ENCODE measurements around the gene CX3CL1. TPM values are rescaled to one million over a fixed set of nuclear protein-coding genes. Genes with fewer than 3 reads are reported as not detected.
A peak's percentile ranks its signal among the peaks of the same experiment; 100 is the strongest.

The CX3CL1 gene
- total RNA-seq, 1 donor from 2014 or later: not detected

DNA sequence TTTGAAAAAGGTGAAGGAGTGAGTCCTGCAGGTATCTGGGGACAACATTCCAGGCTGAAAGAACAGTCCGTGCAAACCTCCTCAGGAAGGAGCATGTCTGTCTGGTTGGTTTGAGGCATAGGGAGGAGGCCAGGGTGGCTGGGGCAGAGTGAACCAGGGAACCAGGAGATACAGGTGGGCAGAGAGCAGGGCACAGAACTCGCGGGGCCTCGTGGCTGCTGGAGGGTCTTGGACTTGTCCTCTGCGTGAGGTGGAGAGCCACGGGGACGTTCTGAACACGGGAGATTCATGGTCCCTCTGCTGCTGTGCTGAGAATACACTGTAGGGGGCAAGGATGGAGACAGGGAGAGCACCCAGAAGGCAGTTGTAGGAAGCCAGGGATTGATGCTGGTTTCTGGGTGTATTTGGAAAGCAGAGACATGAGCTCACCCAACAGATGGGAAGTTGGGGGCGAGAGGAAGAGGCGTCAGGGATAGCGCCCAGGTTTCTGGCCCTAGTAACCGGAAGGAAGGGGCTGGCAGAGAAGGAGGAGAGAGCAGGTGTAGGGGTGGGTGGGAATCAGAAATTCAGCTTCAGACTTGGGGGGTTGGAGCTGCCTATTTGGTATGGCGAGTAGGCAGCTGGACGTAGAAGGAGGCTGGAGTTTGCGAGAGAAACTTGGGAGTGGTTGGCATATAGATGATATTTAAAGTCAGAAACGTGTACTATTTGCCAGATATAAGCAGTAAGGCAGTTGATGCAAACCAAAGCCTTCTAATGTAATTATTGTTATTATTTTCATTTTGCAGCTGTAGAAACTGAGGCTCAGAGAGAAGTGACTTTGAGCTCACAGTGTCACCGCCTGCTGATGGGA, 31.9 kb downstream of the CX3CL1 start, which contains the start of gene CCL17:
TSS of gene CCL17 (plus strand) at position 803 of the 853 bp plus-strand sequence. CDS start 9,166 bp downstream, outside the sequence.
- DNase-seq (ENCODE audit: low read depth): no peak

DNA sequence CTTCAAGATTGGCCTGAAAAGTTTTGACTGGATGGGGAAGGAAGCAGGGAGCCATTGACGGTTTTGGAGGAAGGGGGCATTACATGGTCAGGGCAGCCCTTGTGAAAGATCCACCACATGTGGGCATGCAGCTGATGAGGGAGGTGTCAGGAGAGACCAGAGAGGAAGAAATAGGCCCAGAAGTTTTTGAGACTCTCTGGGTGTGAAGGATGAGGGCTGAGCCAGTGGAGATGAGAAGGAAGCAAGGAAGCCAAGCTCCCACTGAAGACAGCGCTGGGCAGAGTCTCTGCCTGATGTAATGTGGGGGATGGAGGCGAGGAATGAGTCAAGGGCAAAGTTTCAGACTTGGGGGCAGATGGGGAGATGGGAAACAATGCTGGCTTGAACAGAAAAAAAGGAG, 32.8 kb downstream of the CX3CL1 start:
- DNase-seq (ENCODE audit: low read depth): no peak

DNA sequence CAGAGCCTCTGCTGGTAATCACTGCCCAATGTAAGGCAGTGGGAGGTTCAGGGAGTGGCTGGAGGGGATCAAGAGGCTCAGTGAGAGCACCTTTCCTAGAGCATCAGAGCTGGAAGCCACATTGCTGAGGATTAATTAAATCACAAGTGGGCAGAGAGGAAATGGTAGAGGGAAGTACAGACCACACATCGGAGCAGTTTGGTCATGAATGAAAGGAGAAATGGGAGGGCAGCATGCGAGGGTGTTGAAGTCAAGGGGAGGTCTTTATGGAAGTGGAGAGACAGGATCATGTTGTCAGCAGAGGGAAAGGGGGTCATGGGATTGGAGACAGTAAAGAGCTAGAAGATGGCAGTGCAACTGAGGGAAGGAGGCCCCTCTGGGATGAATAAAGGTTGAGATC, 34.6 kb downstream of the CX3CL1 start:
- no peak for DNase-seq (ENCODE audit: low read depth)

DNA sequence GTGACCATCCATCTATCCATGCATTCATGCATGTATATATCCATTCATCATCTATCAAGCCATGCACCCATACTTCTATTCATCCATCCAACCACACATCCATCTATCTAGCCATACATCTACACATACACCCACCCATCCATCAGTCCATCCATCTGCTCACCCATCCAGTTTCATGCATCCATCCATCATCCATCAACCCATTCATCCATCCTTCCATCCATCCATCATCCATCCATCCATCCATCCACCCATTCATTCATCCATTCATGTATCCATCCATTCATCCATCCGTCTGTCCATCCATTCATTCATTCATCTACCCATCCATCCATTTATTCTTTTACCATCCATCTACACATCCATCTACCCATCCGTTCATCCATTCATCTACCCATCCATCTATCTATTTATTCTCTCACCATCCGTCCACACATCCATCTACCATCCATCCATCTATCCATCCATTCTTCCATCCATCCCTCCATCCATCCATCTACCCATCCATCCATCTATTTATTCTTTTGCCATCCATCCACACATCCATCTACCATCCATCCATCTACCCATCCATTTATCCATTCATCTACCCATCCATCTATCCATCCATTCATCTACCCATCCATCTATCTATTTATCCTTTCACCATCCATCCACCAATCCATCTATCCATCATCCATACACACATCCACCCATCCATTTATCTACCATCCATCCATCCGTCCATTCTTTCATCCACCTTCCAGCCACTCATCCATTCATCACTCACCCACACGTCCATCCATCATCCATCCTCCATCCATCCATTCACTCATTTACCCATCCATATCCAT, 35.4 kb downstream of the CX3CL1 start:
- no peak for DNase-seq (ENCODE audit: low read depth)

DNA sequence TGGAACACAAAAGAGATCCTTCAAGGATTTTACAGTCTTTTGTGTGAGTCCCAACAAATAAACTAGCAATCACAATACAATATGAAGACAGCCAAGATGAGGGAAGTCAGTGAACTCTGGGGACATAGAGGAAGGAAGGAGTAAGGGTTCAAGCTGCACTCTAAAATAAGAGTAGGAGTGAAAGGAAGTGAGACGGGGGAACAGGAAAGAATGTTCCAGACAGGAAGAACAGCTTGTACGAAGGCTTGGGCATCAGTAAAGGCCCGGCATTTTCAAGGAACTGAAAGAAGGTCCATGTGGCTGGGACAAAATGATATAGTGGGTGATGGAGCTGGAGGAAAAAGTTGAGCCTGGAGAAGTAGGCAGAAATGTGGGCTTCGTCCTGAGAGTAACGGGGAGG, 36.8 kb downstream of the CX3CL1 start:
- no peak for DNase-seq (ENCODE audit: low read depth)

DNA sequence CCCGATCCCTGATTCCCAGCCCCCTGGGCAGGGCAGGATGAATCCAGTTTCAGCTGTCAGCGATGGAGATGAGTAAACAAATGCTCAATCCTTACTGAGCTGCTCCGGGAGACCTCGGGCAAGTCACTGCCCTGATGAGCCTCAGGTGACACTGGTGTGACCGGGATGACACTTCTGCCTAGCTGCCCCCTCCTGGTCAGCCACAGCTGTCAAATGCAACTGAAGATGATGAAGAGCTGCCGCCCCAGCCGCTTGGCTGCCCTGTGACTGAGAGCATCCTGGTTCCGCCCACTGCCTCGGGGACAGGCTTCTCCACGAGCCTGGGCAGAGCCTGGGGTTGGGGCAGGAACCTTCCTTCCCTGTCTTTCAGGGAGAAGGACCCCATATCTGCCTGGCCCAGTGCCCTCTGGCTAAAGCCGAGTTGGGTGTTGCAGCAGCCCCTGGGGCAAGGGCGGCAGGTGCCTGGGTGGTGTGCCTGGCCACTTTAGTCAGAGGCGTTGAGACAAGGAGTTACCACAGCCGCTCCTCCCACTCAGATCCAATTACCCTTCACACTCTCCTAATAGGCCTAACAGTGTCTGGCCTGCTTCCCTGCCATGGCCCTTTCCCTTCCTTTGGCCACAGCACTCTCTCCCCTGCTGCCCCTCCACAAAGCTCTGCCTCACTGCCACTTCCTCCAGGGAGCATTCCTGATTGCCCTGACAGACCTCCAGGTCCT, 37.7 kb downstream of the CX3CL1 start:
- DNase-seq (ENCODE audit: low read depth): peak; percentile 91

DNA sequence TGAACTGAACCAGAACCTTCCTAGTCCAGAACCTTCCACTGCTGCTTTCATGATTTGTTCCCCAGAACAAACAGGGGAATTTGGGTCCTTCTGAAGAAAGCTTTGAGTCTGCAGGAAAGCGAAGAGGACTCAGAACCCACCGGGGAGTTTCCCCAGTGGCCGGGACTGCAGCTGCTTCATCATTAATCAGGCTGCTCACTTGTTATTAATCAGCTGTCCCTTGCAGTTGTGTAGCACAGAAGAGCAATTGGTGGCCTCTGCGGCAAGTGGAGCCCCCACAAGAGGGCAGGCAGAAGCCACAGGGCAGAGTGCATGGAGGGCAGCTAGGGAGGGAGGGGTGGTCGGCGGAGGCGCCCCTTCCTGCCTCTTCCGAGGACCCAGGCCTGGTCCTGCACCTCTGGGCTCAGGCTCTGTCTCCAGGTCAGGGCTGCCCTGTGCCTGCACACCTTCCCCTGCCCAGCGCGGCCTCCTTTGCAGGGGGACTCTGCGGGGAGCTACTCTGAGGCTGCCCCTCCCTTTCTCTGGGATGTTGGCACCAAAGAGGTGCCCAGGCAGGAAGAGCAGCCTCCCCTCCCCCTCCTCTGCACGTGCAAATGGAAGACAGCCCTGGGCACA, 39.2 kb downstream of the CX3CL1 start:
- peak; percentile 90 for DNase-seq (ENCODE audit: low read depth)

DNA sequence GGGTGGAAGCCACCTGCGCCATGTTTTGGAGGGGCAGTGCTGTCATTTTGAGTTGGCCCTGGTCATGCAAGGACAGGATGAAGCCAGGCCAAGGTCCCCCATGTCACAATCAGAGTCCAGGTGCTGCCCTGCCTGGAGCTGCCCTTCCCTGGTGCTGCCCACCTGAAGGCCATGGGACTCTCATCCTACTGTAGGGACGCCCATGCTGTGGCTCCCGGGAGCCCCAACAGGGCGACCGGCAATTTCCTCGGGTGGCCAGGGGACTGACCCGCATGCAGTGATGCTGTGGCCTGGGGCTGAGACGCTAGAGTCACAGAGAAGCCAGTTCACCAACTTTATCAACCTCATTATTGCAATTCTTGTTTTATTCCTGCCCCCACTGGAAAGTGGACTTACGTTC, 40.3 kb downstream of the CX3CL1 start:
- DNase-seq (ENCODE audit: low read depth): no peak

DNA sequence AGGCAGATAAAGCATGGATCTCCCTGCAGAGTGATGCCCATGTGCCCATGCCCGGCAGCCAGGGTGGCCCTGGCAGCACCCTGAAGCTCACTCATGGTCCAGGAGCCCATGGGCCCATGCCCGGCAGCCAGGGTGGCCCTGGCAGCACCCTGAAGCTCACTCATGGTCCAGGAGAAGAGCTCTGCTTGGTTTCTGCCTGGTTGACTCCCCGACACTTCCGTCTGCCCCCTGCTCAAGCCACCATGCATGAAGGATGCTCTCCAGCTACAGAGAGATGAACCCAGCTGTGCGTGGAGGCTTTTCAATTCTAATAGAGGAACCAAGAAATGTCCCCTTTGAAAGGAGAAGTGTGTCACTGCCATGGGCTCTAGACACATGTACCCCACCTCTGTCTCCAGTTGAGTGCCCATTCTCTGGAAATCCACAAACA, 41.0 kb downstream of the CX3CL1 start:
- no peak for DNase-seq (ENCODE audit: low read depth)

DNA sequence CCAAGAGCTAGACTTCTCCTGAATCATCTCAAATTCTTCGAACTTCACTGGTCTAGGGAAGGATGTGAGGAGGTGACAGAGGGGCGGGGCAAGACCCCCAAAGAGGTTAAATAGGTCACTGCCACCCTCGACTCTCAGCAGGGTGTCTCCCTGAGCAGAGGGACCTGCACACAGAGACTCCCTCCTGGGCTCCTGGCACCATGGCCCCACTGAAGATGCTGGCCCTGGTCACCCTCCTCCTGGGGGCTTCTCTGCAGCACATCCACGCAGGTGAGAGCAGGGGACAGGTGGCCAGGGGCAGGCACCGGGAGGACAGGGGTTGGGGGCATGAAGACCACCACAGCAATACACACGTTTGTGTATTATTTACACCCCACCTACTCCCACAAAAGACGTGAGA, 41.4 kb downstream of the CX3CL1 start:
- DNase-seq (ENCODE audit: low read depth): no peak

DNA sequence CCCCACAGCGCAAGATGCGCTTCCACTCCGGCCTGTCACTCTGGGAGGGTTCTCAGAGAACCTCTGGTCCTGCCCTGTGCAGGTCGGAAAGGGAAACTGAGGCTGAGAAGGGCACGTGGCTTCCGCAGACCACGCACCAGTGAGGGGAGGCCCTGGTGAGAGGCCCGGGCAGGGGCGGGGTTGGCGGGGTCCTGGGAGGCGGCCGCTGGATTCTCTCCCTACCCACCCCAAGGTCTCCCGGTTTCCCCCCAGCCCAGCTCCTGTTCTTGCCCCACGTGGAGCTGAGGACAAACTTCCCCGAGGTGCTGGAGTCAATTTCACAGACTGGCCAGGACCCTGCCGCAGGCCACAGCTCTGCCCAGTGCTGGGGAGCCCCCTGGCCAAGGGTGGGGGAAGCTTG, 43.8 kb downstream of the CX3CL1 start:
- DNase-seq (ENCODE audit: low read depth): no peak

DNA sequence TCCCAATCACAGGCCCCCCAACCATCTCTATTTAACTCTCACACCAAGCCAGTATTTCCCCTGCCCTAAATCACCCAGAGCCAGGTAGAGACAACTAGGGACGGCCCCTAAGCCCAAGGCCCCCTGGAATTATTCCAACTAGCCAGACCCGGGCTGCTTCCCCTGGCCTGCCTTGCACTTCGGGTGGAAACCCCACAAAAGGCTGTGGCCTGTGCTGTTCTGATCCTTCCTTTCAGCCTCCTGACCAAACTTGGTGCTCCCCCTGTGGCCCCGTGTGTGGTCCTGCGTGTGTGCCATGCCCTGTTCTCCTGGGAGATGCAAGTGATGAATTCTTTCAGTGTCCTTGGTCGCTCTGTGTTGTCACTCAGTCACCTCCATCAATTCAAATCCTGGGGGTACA, 47.2 kb downstream of the CX3CL1 start:
- no peak for DNase-seq (ENCODE audit: low read depth)

DNA sequence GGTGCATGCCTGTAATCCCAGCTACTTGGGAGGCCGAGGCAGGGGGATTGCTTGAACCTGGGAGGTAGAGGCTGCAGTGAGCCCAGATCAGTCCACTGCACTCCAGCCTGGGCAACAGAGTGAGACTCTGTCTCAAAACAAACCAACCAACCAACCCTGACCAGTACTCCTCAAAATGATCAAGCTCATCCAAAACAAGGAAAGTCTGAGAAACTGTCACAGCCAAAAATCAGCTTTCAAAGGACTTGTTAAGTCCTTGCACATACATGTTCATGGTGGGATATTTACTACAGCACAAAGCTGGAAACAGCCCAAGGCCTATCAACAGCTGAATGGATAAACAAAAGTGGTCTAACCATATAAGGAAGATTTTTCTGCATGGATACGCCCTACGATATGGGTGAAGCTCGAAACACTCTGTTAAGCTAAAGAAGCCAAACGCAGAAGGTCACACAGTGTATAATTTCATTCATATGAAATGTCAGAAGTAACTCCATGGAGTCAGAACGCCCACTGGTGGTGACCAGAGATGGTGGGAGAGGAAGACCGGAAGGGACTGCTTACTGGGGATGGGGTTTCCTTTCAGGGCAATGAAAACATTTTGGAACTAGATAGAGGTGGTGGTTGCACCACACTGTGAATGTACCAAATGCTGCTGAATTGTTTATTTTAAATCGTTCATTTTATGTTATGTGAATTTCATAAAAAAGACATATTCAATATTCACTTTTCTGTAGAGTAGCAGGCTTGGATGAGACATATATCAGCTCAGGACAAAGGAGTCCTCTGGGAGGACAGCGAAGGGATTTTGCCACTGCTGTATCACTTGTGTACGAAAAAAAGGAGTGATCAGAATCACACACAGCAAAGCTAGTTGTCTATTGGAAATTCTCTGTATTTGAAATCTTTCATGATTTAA, 50.0 kb downstream of the CX3CL1 start:
- DNase-seq (ENCODE audit: low read depth): peak; percentile 76

DNA sequence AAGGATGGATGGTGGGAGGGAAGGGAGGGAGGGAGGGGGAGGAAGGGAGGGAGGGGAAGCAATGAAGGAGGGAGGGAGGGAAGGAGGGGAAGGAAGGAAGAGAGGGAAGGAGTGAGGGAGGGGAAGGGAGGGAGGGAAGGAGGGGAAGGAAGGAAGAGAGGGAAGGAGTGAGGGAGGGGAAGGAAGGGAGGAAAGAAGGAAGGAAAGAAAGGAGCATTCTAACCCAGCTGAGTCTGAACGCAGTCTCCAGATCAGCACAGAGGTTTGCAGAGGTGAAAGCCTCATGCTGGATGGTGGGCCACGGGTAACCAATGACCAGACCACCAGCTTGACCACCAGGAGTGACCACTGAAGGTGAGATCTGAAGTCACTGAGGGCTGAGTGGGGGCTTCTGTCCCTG, 50.9 kb downstream of the CX3CL1 start:
- DNase-seq (ENCODE audit: low read depth): no peak

DNA sequence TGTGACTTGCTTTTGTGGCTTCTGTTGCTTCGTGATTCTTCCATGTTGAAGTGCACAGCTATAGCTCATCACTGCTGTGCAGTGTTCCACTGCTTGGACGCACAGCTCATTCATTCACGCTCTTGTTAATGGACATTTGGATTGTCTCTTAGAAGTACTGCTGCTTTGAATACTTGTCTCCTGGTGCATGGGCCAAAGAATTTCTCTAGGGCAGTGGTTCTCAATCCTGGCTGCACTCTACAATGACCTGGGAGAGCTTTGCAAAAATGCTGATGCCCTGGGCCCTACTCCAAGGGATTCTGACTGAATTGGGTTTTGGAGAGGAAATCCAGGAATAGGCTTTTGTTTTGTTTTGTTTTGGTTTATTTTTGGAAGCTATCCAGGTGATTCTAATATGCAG, 52.3 kb downstream of the CX3CL1 start:
- DNase-seq (ENCODE audit: low read depth): no peak

DNA sequence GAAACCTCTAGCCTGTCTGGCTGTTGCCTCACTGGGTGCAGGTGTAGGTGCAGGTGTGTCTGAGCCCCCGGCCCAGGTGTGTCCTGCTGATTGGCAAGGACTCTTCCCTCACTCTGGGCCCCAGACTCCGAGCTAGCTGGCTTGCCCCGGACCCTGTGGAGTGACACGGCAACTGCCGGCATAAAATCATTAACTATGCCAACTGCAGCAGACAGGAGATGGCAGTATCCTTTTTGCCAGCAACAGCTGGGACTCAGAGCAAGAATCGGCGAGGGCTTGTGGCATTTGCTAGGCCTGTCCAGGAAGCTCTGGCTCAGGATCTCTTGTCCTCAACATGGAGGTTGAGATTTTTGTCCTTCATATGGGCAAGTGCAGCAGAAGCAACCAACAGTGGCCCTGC, 54.1 kb downstream of the CX3CL1 start:
- DNase-seq (ENCODE audit: low read depth): peak; percentile 70

DNA sequence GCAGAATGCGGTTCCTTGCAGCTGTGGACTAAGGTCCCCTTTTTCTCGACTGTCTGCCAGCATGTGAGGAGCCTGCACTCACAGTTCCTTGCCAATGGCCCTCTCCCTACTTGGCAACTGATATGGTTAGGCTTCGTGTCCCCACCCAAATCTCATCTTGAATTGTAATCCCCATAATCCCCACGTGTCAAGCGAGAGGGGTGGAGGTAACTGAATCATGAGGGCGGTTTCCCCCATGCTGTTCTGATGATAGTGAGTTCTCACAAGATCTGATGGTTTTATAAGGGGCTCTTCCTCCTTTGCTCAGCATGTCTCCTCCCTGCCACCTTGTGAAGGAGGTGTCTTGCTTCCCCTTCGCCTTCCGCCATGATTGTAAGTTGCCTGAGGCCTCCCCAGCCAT, 55.0 kb downstream of the CX3CL1 start:
- DNase-seq (ENCODE audit: low read depth): no peak

DNA sequence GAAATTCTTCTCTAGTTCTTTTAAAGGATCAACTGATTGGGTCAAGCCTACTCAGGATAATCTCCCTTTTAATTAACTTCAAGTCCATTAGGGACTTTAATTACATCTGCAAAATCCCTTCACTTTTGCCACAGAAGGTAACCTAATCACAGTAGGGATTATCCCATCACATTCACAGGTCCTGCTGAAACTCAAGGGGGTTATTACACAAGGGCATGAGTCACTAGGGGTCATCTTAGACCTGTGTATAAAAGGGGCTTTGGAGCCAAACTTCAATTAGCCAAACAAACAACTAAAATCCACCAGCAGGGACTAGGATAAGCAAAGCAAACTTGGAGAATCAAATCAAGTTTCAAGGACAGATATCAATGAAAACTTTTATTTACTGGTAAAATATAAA, 55.5 kb downstream of the CX3CL1 start:
- DNase-seq (ENCODE audit: low read depth): no peak

DNA sequence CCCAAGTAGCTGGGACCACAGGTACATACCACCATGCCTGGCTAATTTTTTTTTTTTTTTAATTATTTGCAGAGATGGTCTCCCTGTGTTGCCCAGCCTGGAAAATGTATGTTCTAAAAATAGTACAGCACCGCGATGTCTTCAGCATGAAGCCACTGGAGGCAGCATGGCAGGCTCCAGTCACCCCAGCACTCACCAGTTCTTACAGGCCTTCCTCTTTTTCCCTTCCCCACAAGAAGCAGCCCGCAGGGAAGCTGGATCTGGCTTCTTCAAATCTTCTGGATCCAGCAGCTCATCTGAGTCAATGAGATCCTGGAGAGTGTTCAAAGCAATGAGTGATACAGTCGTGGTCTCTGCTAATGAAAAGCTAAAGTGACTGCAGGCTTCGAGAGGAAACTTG, 58.7 kb downstream of the CX3CL1 start:
- no peak for DNase-seq (ENCODE audit: low read depth)

DNA sequence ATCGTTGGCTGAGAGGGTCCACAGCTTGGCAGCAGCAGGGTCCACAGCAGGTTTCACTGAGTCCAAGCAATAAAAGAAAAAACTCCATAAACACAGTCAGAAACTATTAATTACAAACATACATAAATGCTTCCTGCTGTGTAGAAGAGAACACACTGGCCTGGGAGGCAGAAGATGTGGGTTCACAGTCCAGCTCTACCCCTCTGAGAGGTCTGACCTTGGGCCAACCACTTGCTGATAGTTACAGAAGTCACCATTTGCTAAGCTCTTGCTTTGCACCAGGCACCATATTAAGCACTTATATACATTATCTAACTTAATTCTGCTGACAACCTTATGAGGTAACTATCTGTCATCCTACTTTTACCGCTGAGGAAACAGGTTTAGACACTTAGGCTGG, 60.2 kb downstream of the CX3CL1 start:
- DNase-seq (ENCODE audit: low read depth): no peak
